Measurements from ENCODE around the gene TRIM17.

TRIM17 gene

GRCh38 chr1:228405200-228405978 lies 11.3 kb downstream of the TRIM17 start:
- peak overlapping the region; percentile 89 for H3K4me3 ChIP-seq (ENCODE audit: low read depth, low read length)
- TF ChIP-seq, protein P1, sequence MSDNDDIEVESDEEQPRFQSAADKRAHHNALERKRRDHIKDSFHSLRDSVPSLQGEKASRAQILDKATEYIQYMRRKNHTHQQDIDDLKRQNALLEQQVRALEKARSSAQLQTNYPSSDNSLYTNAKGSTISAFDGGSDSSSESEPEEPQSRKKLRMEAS (IDR thresholded peaks at IDR 0.05; ENCODE audit: low read depth, low read length): no peak
- no peak for TF ChIP-seq POLR2A (IDR thresholded peaks at IDR 0.05; ENCODE audit: extremely low read depth, insufficient read length)
- no peak for TF ChIP-seq CTCF (IDR thresholded peaks at IDR 0.05; ENCODE audit: low read depth, low read length)
- no peak for TF ChIP-seq MYC (IDR thresholded peaks at IDR 0.05; ENCODE audit: low read depth, low read length)
- no peak for DNase-seq (ENCODE audit: low read depth)

GRCh38 chr1:228404107-228404720 lies 12.4 kb downstream of the TRIM17 start:
- TF ChIP-seq POLR2A (IDR thresholded peaks at IDR 0.05; ENCODE audit: extremely low read depth, insufficient read length) (no peak), MYC (IDR thresholded peaks at IDR 0.05; ENCODE audit: low read depth, low read length) (no peak), CTCF (IDR thresholded peaks at IDR 0.05; ENCODE audit: low read depth, low read length) (no peak)
- TF ChIP-seq, protein P1 (IDR thresholded peaks at IDR 0.05; ENCODE audit: low read depth, low read length): no peak
- H3K4me3 ChIP-seq (ENCODE audit: low read depth, low read length): peak overlapping the region; percentile 89
- DNase-seq (ENCODE audit: low read depth): no peak

GRCh38 chr1:228403231-228403631 lies 13.4 kb downstream of the TRIM17 start:
- TF ChIP-seq, protein P1 (IDR thresholded peaks at IDR 0.05; ENCODE audit: low read depth, low read length): no peak
- no peak for TF ChIP-seq POLR2A (IDR thresholded peaks at IDR 0.05; ENCODE audit: extremely low read depth, insufficient read length)
- no peak for TF ChIP-seq CTCF (IDR thresholded peaks at IDR 0.05; ENCODE audit: low read depth, low read length)
- no peak for TF ChIP-seq MYC (IDR thresholded peaks at IDR 0.05; ENCODE audit: low read depth, low read length)
- H3K4me3 ChIP-seq (ENCODE audit: low read depth, low read length): no peak overlapping the region
- no peak for DNase-seq (ENCODE audit: low read depth)

GRCh38 chr1:228402641-228403025 lies 14.0 kb downstream of the TRIM17 start:
- no peak for DNase-seq (ENCODE audit: low read depth)
- H3K4me3 ChIP-seq (ENCODE audit: low read depth, low read length): no peak overlapping the region
- no peak for TF ChIP-seq MYC (IDR thresholded peaks at IDR 0.05; ENCODE audit: low read depth, low read length)
- TF ChIP-seq, protein P1 (IDR thresholded peaks at IDR 0.05; ENCODE audit: low read depth, low read length): no peak
- TF ChIP-seq POLR2A (IDR thresholded peaks at IDR 0.05; ENCODE audit: extremely low read depth, insufficient read length): no peak
- TF ChIP-seq CTCF (IDR thresholded peaks at IDR 0.05; ENCODE audit: low read depth, low read length): no peak

GRCh38 chr1:228401782-228402640 lies 14.7 kb downstream of the TRIM17 start:
- TF ChIP-seq, protein P1 (IDR thresholded peaks at IDR 0.05; ENCODE audit: low read depth, low read length): no peak
- no peak for TF ChIP-seq POLR2A (IDR thresholded peaks at IDR 0.05; ENCODE audit: extremely low read depth, insufficient read length)
- no peak for TF ChIP-seq MYC (IDR thresholded peaks at IDR 0.05; ENCODE audit: low read depth, low read length)
- TF ChIP-seq CTCF (IDR thresholded peaks at IDR 0.05; ENCODE audit: low read depth, low read length): no peak
- no peak for DNase-seq (ENCODE audit: low read depth)
- no peak overlapping the region for H3K4me3 ChIP-seq (ENCODE audit: low read depth, low read length)

Measured in NB4 (cell line).